WI38 (cell line): ENCODE data around the gene GP1BB.

Source experiments
- H3K4me3 ChIP-seq: 2 replicates; pipeline ENCODE4 v1.5.1; 2011; ENCODE audit warnings: low read depth, mild to moderate bottlenecking, control low read depth, low read length
- CTCF ChIP-seq: IDR thresholded peaks from 2 replicates; pipeline ENCODE4 v1.5.1; 2012; ENCODE audit warnings: low read depth, mild to moderate bottlenecking, control low read depth, low read length

Gene GP1BB

GRCh38 chr22:19741053-19741452 is 17.7 kb downstream of the GP1BB start:
- no peak overlapping the region for H3K4me3 ChIP-seq
- TF ChIP-seq CTCF, result no peak

- TF ChIP-seq CTCF, result no peak
- no peak overlapping the region for H3K4me3 ChIP-seq
These were observed 19.1 kb downstream of the GP1BB start for GRCh38 chr22:19742160-19743066.

GRCh38 chr22:19743081-19743480 is 19.7 kb downstream of the GP1BB start:
- no peak for TF ChIP-seq CTCF
- H3K4me3 ChIP-seq, result no peak overlapping the region

- H3K4me3 ChIP-seq, result no peak overlapping the region
- no peak for TF ChIP-seq CTCF
These were observed 20.3 kb downstream of the GP1BB start for GRCh38 chr22:19743651-19744050.

- no peak overlapping the region for H3K4me3 ChIP-seq
- no peak for TF ChIP-seq CTCF
These were observed 21.1 kb downstream of the GP1BB start for GRCh38 chr22:19744350-19745006.

- TF ChIP-seq CTCF, result no peak
These were observed 22.1 kb downstream of the GP1BB start for GRCh38 chr22:19745155-19746101.

More at GRCh38 chr22:19745155-19746101, 22.1 kb downstream of the GP1BB start:
- no peak overlapping the region for H3K4me3 ChIP-seq
